ENCODE data around the gene IL4R.

IL4R gene

GRCh38 chr16:27312580-27313421, 973 bp upstream of the IL4R start:
- H3K79me2 ChIP-seq (ENCODE audit: control insufficient read depth, insufficient read depth, low read length, poor library complexity), result peaks cover 8% of the 10 kb centered on the region
- H3K79me1 ChIP-seq (ENCODE audit: low read length), result peaks cover 11% of the 10 kb centered on the region
- no peak overlapping the region for H4K8ac ChIP-seq (ENCODE audit: low read depth, low read length)
- no peak overlapping the region for H3K9ac ChIP-seq (ENCODE audit: low read length)
- peaks cover 7 to 13% of the 10 kb centered on the region in 2 experiments for H3K4me1 ChIP-seq (ENCODE audit: control insufficient read depth in 1 of 2, insufficient read depth in 2 of 2, low read length in 2 of 2)
- H3K27ac ChIP-seq (ENCODE audit: low read depth, low read length), result no peak overlapping the region
- no peak overlapping the region for H2BK12ac ChIP-seq (ENCODE audit: low read length)
- no peaks in the 10 kb centered on the region for H3K27me3 ChIP-seq (ENCODE audit: insufficient read depth, low read length)
- H3K4ac ChIP-seq (ENCODE audit: low read depth, low read length), result no peak overlapping the region
- DNase-seq, result no peak
- no peak overlapping the region for H4K12ac ChIP-seq (ENCODE audit: low read depth, low read length)
- WGBS (ENCODE audit: extremely low coverage, insufficient coverage, insufficient read length), result no CpG with 5 or more reads among the region's 11 CpGs
- no peak overlapping the region for H3K23ac ChIP-seq (ENCODE audit: low read length)
- H3K9me3 ChIP-seq (ENCODE audit: insufficient read depth, low read depth, low read length), result peaks cover 2% of the 10 kb centered on the region
- no peaks in the 10 kb centered on the region for H3K36me3 ChIP-seq (ENCODE audit: control insufficient read depth in 1 of 2, insufficient read depth in 2 of 2, low read length in 2 of 2)
- H4K91ac ChIP-seq (ENCODE audit: low read depth, low read length), result no peak overlapping the region
- no peak overlapping the region for H2AFZ ChIP-seq (ENCODE audit: insufficient read depth, low read length, poor library complexity)
- H2AK5ac ChIP-seq (ENCODE audit: low read length), result no peak overlapping the region
- peak overlapping the region; percentile 81 for H3K4me2 ChIP-seq (ENCODE audit: low read length)
- no peak overlapping the region for H2BK5ac ChIP-seq (ENCODE audit: low read depth, low read length, poor library complexity)
- H3K4me3 ChIP-seq (ENCODE audit: low read depth, low read length), result no peak overlapping the region
- H3K18ac ChIP-seq (ENCODE audit: low read length), result no peak overlapping the region
- H2BK120ac ChIP-seq (ENCODE audit: insufficient read depth, low read length, poor library complexity), result no peak overlapping the region
- no peak overlapping the region for H3K14ac ChIP-seq (ENCODE audit: low read length)

GRCh38 chr16:27314161-27314723, 468 bp downstream of the IL4R start:
- Histone ChIP-seq H3K79me2 (ENCODE audit: control insufficient read depth, insufficient read depth, low read length, poor library complexity) (peaks cover 8% of the 10 kb centered on the region), H3K4me1 (ENCODE audit: control insufficient read depth in 1 of 2, insufficient read depth in 2 of 2, low read length in 2 of 2) (peaks cover 12 to 18% of the 10 kb centered on the region in 2 experiments), H2AFZ (ENCODE audit: insufficient read depth, low read length, poor library complexity) (peak overlapping the region; percentile 99), H3K18ac (ENCODE audit: low read length) (peak overlapping the region; percentile 98), H2AK5ac (ENCODE audit: low read length) (peak overlapping the region; percentile 83), H3K14ac (ENCODE audit: low read length) (peak overlapping the region; percentile 97), H3K4ac (ENCODE audit: low read depth, low read length) (peak overlapping the region; percentile 94), H4K91ac (ENCODE audit: low read depth, low read length) (peak overlapping the region; percentile 98), H3K23ac (ENCODE audit: low read length) (no peak overlapping the region), H3K4me3 (ENCODE audit: low read depth, low read length) (peak overlapping the region; percentile 81), H4K12ac (ENCODE audit: low read depth, low read length) (peak overlapping the region; percentile 92), H2BK5ac (ENCODE audit: low read depth, low read length, poor library complexity) (peak overlapping the region; percentile 83), H2BK120ac (ENCODE audit: insufficient read depth, low read length, poor library complexity) (peak overlapping the region; percentile 96), H3K36me3 (ENCODE audit: control insufficient read depth in 1 of 2, insufficient read depth in 2 of 2, low read length in 2 of 2) (no peaks in the 10 kb centered on the region), H3K9ac (ENCODE audit: low read length) (peak overlapping the region; percentile 55), H2BK12ac (ENCODE audit: low read length) (peak overlapping the region; percentile 92), H3K9me3 (ENCODE audit: insufficient read depth, low read depth, low read length) (peaks cover 2% of the 10 kb centered on the region), H3K79me1 (ENCODE audit: low read length) (peaks cover 11% of the 10 kb centered on the region), H3K27ac (ENCODE audit: low read depth, low read length) (peak overlapping the region; percentile 28), H3K4me2 (ENCODE audit: low read length) (peak overlapping the region; percentile 81), H3K27me3 (ENCODE audit: insufficient read depth, low read length) (no peaks in the 10 kb centered on the region), H4K8ac (ENCODE audit: low read depth, low read length) (peak overlapping the region; percentile 95)
- peak; percentile 68 to 70 for DNase-seq
- WGBS (ENCODE audit: extremely low coverage, insufficient coverage, insufficient read length), result no CpG with 5 or more reads among the region's 39 CpGs

- H3K4ac ChIP-seq (ENCODE audit: low read depth, low read length), result peak overlapping the region; percentile 24
- H3K9ac ChIP-seq (ENCODE audit: low read length), result no peak overlapping the region
- H2BK5ac ChIP-seq (ENCODE audit: low read depth, low read length, poor library complexity), result no peak overlapping the region
- H3K14ac ChIP-seq (ENCODE audit: low read length), result no peak overlapping the region
- H3K36me3 ChIP-seq (ENCODE audit: control insufficient read depth in 1 of 2, insufficient read depth in 2 of 2, low read length in 2 of 2), result no peaks in the 10 kb centered on the region
- peaks cover 2% of the 10 kb centered on the region for H3K9me3 ChIP-seq (ENCODE audit: insufficient read depth, low read depth, low read length)
- no peak overlapping the region for H2AK5ac ChIP-seq (ENCODE audit: low read length)
- H3K23ac ChIP-seq (ENCODE audit: low read length), result no peak overlapping the region
- H3K27ac ChIP-seq (ENCODE audit: low read depth, low read length), result no peak overlapping the region
- WGBS (ENCODE audit: extremely low coverage, insufficient coverage, insufficient read length), result no CpG with 5 or more reads among the region's 2 CpGs
- no peaks in the 10 kb centered on the region for H3K27me3 ChIP-seq (ENCODE audit: insufficient read depth, low read length)
- no peak overlapping the region for H4K12ac ChIP-seq (ENCODE audit: low read depth, low read length)
- H4K91ac ChIP-seq (ENCODE audit: low read depth, low read length), result no peak overlapping the region
- no peak overlapping the region for H3K4me3 ChIP-seq (ENCODE audit: low read depth, low read length)
- H3K79me2 ChIP-seq (ENCODE audit: control insufficient read depth, insufficient read depth, low read length, poor library complexity), result peaks cover 8% of the 10 kb centered on the region
- no peak overlapping the region for H3K18ac ChIP-seq (ENCODE audit: low read length)
- H3K79me1 ChIP-seq (ENCODE audit: low read length), result peaks cover 11% of the 10 kb centered on the region
- H2BK120ac ChIP-seq (ENCODE audit: insufficient read depth, low read length, poor library complexity), result no peak overlapping the region
- no peak for DNase-seq
- no peak overlapping the region for H4K8ac ChIP-seq (ENCODE audit: low read depth, low read length)
- peak overlapping the region; percentile 24 for H3K4me2 ChIP-seq (ENCODE audit: low read length)
- H3K4me1 ChIP-seq (ENCODE audit: control insufficient read depth in 1 of 2, insufficient read depth in 2 of 2, low read length in 2 of 2), result peaks cover 12 to 18% of the 10 kb centered on the region in 2 experiments
- H2AFZ ChIP-seq (ENCODE audit: insufficient read depth, low read length, poor library complexity), result no peak overlapping the region
- no peak overlapping the region for H2BK12ac ChIP-seq (ENCODE audit: low read length)
Measured at GRCh38 chr16:27314986-27315332, 1.2 kb downstream of the IL4R start.

GRCh38 chr16:27315333-27316037, 1.7 kb downstream of the IL4R start:
- Histone ChIP-seq H3K79me2 (ENCODE audit: control insufficient read depth, insufficient read depth, low read length, poor library complexity) (peaks cover 8% of the 10 kb centered on the region), H3K9ac (ENCODE audit: low read length) (no peak overlapping the region), H3K4me3 (ENCODE audit: low read depth, low read length) (no peak overlapping the region), H3K4ac (ENCODE audit: low read depth, low read length) (no peak overlapping the region), H4K12ac (ENCODE audit: low read depth, low read length) (peak overlapping the region; percentile 9), H2BK12ac (ENCODE audit: low read length) (peak overlapping the region; percentile 19), H3K27me3 (ENCODE audit: insufficient read depth, low read length) (no peaks in the 10 kb centered on the region), H2BK120ac (ENCODE audit: insufficient read depth, low read length, poor library complexity) (no peak overlapping the region), H3K9me3 (ENCODE audit: insufficient read depth, low read depth, low read length) (peaks cover 2% of the 10 kb centered on the region), H3K27ac (ENCODE audit: low read depth, low read length) (no peak overlapping the region), H3K18ac (ENCODE audit: low read length) (peak overlapping the region; percentile 12), H2BK5ac (ENCODE audit: low read depth, low read length, poor library complexity) (no peak overlapping the region), H4K91ac (ENCODE audit: low read depth, low read length) (peak overlapping the region; percentile 20), H3K23ac (ENCODE audit: low read length) (no peak overlapping the region), H4K8ac (ENCODE audit: low read depth, low read length) (no peak overlapping the region), H2AK5ac (ENCODE audit: low read length) (peak overlapping the region; percentile 30), H3K4me1 (ENCODE audit: control insufficient read depth in 1 of 2, insufficient read depth in 2 of 2, low read length in 2 of 2) (peaks cover 12 to 18% of the 10 kb centered on the region in 2 experiments), H3K79me1 (ENCODE audit: low read length) (peaks cover 11% of the 10 kb centered on the region), H3K4me2 (ENCODE audit: low read length) (peak overlapping the region; percentile 24), H3K14ac (ENCODE audit: low read length) (peak overlapping the region; percentile 34), H3K36me3 (ENCODE audit: control insufficient read depth in 1 of 2, insufficient read depth in 2 of 2, low read length in 2 of 2) (no peaks in the 10 kb centered on the region), H2AFZ (ENCODE audit: insufficient read depth, low read length, poor library complexity) (no peak overlapping the region)
- no CpG with 5 or more reads among the region's 9 CpGs for WGBS (ENCODE audit: extremely low coverage, insufficient coverage, insufficient read length)
- peak; percentile 86 to 88 for DNase-seq

All from trophoblast cell (in vitro differentiated cells and primary cell).